A549 treated with AZD9567 at 1 μM for 4 hours (cell line): ENCODE measurements around the gene LBR. TPM values are rescaled to one million over a fixed set of nuclear protein-coding genes. Genes with fewer than 3 reads are reported as not detected.

Experiments used
- total RNA-seq: library from RNA; stranded (reverse); fragments of 200-300 nt; extraction: Qiagen RNA extraction; gene quantifications from 5 replicates; pipeline ENCODE4 v1.2.3, GENCODE V29; 2022; ENCODE audit not compliant: insufficient read depth

LBR gene
- total RNA-seq, result 32.9 to 51.1 TPM (median 38.1 TPM) in 5 replicates

GRCh38 chr1:225427235-225428067 lies at the start of gene LBR:
LBR (minus strand) TSS chr1:225428038; CDS start chr1:225424075, 3,963 bp downstream.

Other genes with a start within 250 kb of the LBR start
- gene ENAH, start 225.1 kb upstream of the LBR start, total RNA-seq, result 60.6 to 83.2 TPM (median 76.0 TPM) in 5 replicates